Activated CD4-positive, alpha-beta memory T cell treated with anti-CD3 and anti-CD28 coated beads, Interleukin-2, amount 10 ng/mL, durations not matched to agents 7 days and 5 days (primary cell): Measurements from ENCODE around the gene RIGI. TPM values are rescaled to one million over a fixed set of nuclear protein-coding genes. Genes with fewer than 3 reads are reported as not detected.
"Not testable (repeated sequence)": the region's sequence is repeated elsewhere in the genome, so short reads cannot be mapped to it uniquely, and the experiment has no call there.

Experiments used
- CTCF ChIA-PET: fragments of 350-600 bp; sonication (Branson Sonifier 250); formaldehyde crosslinking; loops from one replicate; lab custom pipeline; 2021; ENCODE audit warnings: antibody characterized with exemption, inconsistent platforms; lab: Charles Lee
- POLR2A ChIA-PET: fragments of 350-600 bp; sonication (Branson Sonifier 250); formaldehyde crosslinking; loops from one replicate; lab custom pipeline; 2021; ENCODE audit warnings: antibody characterized with exemption; lab: Charles Lee
- DNase-seq: peaks from one replicate; pipeline ENCODE4 v3.0.0-alpha.2; 2020
- H3K27ac Mint-ChIP-seq: one replicate; pipeline ENCODE4 v1.8.0; 2021; ENCODE audit warnings: mild to moderate bottlenecking, mixed read lengths
- H3K27me3 Mint-ChIP-seq: one replicate; pipeline ENCODE4 v1.8.0; 2021; ENCODE audit warnings: mixed read lengths
- H3K36me3 Mint-ChIP-seq: one replicate; pipeline ENCODE4 v1.8.0; 2021; ENCODE audit warnings: low read depth, mixed read lengths
- H3K4me1 Mint-ChIP-seq: one replicate; pipeline ENCODE4 v1.8.0; 2021; ENCODE audit warnings: mixed read lengths
- H3K4me3 Mint-ChIP-seq: one replicate; pipeline ENCODE4 v1.8.0; 2021; ENCODE audit warnings: mild to moderate bottlenecking, mixed read lengths
- H3K9me3 Mint-ChIP-seq: one replicate; pipeline ENCODE4 v1.8.0; 2021; ENCODE audit warnings: mixed read lengths
- total RNA-seq, 2 experiments: library from RNA; stranded (reverse); gene quantifications; one replicate each; pipeline ENCODE4 v1.2.3, GENCODE V29; 2021

The RIGI gene
- total RNA-seq, 2 experiments from 2014 or later: 32.4 to 33.7 TPM

DNA sequence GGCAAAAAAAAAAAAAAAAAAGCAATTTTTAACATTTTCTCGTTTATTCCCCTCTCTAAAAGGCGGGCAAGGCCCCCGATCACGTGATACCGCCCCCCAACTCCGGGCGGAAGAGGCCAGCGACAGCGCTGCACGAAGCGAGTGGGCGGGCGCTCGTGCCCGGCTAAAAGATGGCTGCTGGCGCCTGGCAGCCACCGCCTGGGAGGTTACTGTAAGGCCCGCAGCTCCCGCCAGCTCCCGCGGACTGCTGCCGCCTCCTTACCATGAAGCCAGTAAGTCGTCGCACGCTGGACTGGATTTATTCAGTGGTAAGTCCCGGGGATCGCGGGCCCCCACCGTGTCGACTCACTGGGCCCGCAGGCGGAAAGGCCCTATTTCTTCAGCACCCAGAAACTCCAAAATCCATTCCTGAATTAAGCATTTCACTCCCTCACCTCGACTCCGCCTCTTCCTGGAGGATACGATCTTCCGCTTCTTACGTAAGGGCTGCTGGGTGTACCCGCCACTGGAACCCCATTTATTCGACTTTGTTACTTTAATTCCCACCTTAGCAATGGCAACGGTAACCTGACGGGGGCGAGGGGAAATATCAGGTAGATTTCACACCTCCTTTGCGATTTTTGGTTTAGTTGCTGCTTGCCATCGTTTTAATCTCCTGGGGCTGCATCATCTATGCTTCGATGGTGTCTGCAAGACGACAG lies 26.3 kb upstream of the RIGI start, which contains the start of the genes SMIM27 and TOPORS:
Gene SMIM27, plus strand, starts transcription at position 156 of the 701 bp plus-strand sequence. Its CDS starts 108 bp downstream, at position 264.
Gene TOPORS, minus strand, starts transcription at position 415 of the 701 bp plus-strand sequence. Its CDS starts 150 bp downstream, at position 265.
- ChIA-PET CTCF (interaction anchor here (0.7 to 5.2 kb wide), 7 partner anchors 12 to 729 kb away, joined by 4 to 56 read pairs (median 10); partner anchors contain the start of genes NDUFB6 and RIGI), POLR2A (interaction anchor here (0.7 to 5.0 kb wide), 9 partner anchors 18 to 169 kb away, joined by 3 to 57 read pairs (median 4); partner anchors contain the start of genes ACO1, NDUFB6 and RIGI)
- H3K4me3 Mint-ChIP-seq: peak within 1 kb of the TSS; percentile 91
- H3K27me3 Mint-ChIP-seq: no peaks in the 10 kb centered on the region
- H3K9me3 Mint-ChIP-seq: no peaks in the 10 kb centered on the region
- peaks cover 14% of the 10 kb centered on the region for H3K36me3 Mint-ChIP-seq
- peak; percentile 91 for DNase-seq
- peak within 1 kb of the TSS; percentile 100 for H3K27ac Mint-ChIP-seq
- peaks cover 39% of the 10 kb centered on the region for H3K4me1 Mint-ChIP-seq

DNA sequence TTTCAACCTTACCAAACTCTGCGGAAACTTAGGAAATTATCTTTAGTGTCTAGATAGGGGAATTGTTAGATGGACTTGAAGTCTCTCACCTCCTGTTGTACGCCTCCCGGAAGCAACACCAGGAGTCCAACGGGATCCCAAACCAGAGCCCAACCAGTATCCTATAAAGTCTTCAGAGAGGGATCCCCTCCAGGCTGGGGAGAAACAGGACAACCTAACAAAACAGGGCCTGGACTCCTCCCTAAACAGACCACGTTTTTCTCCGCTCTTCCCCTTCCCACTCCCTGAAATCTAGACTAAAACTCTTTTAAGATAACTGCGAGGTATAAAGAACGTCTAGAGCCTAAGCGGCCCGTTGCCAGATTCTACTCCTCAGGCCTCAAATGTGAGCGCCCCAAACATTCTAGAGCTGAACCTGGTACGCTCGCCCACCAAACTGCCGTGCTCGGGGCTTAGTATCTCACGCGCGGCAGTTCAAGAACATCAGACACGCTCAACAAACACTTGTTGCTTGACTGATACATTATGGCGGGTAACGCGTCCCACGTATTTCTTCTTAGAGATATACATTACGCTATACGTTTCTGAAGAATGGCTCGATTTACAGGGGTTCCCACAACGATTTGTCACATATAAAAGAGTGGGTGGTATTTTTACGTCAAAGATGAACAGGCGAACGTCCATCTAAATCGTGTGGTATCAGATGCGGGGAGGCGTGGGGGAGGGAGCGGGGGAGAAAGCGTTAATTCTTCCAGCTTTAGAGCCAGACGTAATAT lies 25.5 kb upstream of the RIGI start:
- Mint-ChIP-seq H3K27ac (peak overlapping the region; percentile 100), H3K4me3 (peak overlapping the region; percentile 91), H3K36me3 (peaks cover 19% of the 10 kb centered on the region), H3K4me1 (peaks cover 44% of the 10 kb centered on the region), H3K9me3 (no peaks in the 10 kb centered on the region), H3K27me3 (no peaks in the 10 kb centered on the region)
- POLR2A ChIA-PET: interaction anchor here (0.7 to 5.0 kb wide), 12 partner anchors 18 to 168 kb away, joined by 3 to 57 read pairs (median 4); partner anchors contain the start of genes ACO1, NDUFB6 and RIGI
- peak; percentile 51 for DNase-seq
- CTCF ChIA-PET: interaction anchor here (0.8 to 5.2 kb wide), 11 partner anchors 11 to 172 kb away, joined by 3 to 56 read pairs (median 9); partner anchors contain the start of genes ACO1, NDUFB6 and RIGI

DNA sequence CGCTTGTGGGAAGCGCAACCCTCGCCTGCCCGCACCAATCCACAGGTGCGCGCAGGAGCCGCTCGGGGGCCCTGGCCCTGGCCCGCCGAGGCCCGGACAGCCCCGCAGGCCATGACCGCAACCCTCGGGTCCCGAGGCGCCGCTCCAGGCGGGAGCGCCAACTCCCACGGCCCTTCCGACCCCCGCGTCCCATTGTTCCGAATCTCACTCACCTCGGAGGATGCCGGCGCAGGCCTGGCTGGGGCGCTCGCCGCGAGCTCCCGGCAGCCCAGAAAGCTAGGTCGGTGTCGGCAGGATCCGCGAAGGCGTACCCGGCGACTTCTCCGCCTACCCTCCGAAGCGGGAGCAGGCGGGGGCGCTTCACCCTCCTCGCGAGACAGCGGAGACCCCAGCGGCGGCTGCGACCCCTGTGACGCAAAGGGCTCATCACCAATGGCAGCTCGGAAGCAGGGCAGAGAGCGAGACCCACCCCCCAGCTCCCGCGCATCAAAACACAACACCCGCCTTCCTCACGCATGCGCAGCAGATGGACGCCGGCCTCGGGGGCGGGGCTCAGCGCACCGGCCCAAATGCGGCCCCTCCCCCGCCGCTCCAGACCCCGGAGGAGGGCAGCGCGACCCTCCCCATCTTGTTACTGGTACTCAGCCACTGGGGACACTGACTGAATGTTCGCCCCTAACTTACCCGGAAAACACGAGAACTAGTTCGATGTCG lies 24.7 kb upstream of the RIGI start:
- H3K9me3 Mint-ChIP-seq: no peaks in the 10 kb centered on the region
- DNase-seq: peak; percentile 94
- ChIA-PET POLR2A (interaction anchor here (0.8 to 5.0 kb wide), 14 partner anchors 12 to 475 kb away, joined by 3 to 57 read pairs (median 4); partner anchors contain the start of genes ACO1, DNAJA1, NDUFB6 and RIGI), CTCF (interaction anchor here (0.8 to 5.2 kb wide), 10 partner anchors 10 to 172 kb away, joined by 3 to 56 read pairs (median 10); partner anchors contain the start of genes ACO1, NDUFB6 and RIGI)
- H3K27ac Mint-ChIP-seq: peak overlapping the region; percentile 100
- H3K36me3 Mint-ChIP-seq: peaks cover 19% of the 10 kb centered on the region
- peak overlapping the region; percentile 91 for H3K4me3 Mint-ChIP-seq
- peaks cover 44% of the 10 kb centered on the region for H3K4me1 Mint-ChIP-seq
- H3K27me3 Mint-ChIP-seq: no peaks in the 10 kb centered on the region

DNA sequence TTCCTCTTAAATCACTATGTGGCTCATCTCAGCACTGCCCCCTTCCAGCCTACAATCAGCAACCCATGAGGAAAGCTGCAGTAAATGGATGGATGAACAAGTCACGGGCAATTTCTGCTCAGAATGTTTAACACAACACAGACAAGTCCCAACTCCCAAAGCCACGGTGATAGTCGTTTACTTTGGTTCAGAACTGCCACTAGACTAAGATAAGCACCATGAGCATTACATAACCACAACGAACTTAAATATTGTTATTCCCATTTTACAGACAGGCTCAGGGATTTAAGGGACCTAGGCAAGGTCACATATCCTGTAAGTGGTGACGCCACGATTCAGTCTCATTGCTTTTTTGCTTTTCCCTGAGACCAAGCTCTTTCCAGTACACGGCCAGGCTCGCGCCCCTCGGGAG lies 24.2 kb upstream of the RIGI start:
- peaks cover 19% of the 10 kb centered on the region for H3K36me3 Mint-ChIP-seq
- ChIA-PET POLR2A (interaction anchor here (0.8 to 5.0 kb wide), 12 partner anchors 11 to 475 kb away, joined by 3 to 57 read pairs (median 5); partner anchors contain the start of genes ACO1, DNAJA1, NDUFB6 and RIGI), CTCF (interaction anchor here (1.0 to 5.2 kb wide), 10 partner anchors 10 to 171 kb away, joined by 3 to 56 read pairs (median 10); partner anchors contain the start of genes ACO1, NDUFB6 and RIGI)
- DNase-seq: no peak
- H3K4me3 Mint-ChIP-seq: peak overlapping the region; percentile 91
- H3K9me3 Mint-ChIP-seq: no peaks in the 10 kb centered on the region
- H3K4me1 Mint-ChIP-seq: peaks cover 44% of the 10 kb centered on the region
- H3K27me3 Mint-ChIP-seq: no peaks in the 10 kb centered on the region
- peak overlapping the region; percentile 53 for H3K27ac Mint-ChIP-seq

DNA sequence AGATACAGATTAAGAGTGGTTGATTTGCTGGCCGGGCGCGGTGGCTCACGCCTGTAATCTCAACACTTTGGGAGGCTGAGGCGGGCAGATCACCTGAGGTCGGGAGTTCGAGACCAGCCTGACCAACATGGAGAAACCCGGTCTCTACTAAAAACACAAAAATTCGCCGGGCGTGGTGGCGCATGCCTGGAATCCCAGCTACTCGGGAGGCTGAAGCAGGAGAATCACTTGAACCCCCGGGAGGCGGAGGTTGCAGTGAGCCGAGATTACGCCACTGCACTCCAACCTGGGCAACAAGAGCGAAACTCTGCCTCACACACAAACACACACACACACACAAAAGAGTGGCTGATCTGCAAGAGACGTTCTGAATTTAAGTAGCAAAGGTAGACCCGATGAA lies 22.2 kb upstream of the RIGI start:
- not testable (repeated sequence) for H3K4me3 Mint-ChIP-seq, H3K27ac Mint-ChIP-seq, DNase-seq, H3K9me3 Mint-ChIP-seq, H3K27me3 Mint-ChIP-seq
- ChIA-PET POLR2A (interaction anchor here (0.9 to 5.0 kb wide), 2 partner anchors 23 to 469 kb away, joined by 3 to 57 read pairs; partner anchors contain the start of gene RIGI), CTCF (interaction anchor here (2.2 to 5.2 kb wide), 3 partner anchors 22 to 169 kb away, joined by 12 to 41 read pairs (median 15); partner anchors contain the start of gene RIGI)
- peaks cover 32% of the 10 kb centered on the region for H3K4me1 Mint-ChIP-seq
- H3K36me3 Mint-ChIP-seq: peaks cover 28% of the 10 kb centered on the region

DNA sequence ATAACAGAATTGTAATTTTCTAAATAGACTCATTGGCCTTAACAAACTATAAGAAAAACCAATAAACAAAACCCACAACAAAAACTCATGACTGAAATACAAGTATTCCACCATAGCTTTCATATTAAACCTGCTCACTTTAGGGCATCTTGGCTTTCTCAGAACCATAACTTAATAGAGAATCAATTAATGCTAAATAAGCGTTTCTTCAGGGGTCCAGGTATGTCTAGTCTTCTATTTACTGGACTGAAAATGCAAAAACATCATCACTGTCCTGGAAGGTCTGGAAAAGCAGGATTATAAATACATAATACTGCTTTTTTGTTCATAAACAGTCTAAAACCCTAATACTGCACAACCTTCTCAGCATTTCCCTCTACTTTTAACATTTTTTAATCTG lies 19.9 kb upstream of the RIGI start:
- H3K27me3 Mint-ChIP-seq: no peaks in the 10 kb centered on the region
- CTCF ChIA-PET: interaction anchor here (0.9 to 2.1 kb wide), 4 partner anchors 20 to 167 kb away, joined by 3 to 8 read pairs (median 6); partner anchors contain the start of genes ACO1 and RIGI

DNA sequence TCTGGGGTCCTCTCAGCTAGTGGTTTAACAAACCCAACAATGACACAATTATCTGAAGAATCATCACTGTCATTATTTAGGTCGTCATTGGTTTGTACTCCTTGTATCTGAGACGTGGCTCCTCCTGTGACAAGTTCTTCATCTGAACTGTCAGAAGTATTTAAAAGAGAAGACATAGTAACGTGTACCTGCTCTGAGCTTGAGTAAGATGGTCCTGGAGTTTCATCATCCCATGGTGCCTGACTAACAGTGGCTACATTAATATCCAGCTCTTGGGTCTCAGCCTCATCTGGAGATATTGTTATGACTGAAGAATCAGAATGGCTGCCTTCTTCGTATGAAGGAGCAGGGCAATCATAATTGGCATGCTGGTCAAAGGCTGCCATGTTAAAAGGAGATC lies 17.1 kb upstream of the RIGI start:
- no peak overlapping the region for H3K27ac Mint-ChIP-seq
- H3K4me3 Mint-ChIP-seq: no peak overlapping the region
- ChIA-PET CTCF (no interaction called here), POLR2A (no interaction called here)
- no peaks in the 10 kb centered on the region for H3K9me3 Mint-ChIP-seq
- DNase-seq: no peak
- no peaks in the 10 kb centered on the region for H3K27me3 Mint-ChIP-seq
- H3K36me3 Mint-ChIP-seq: peaks cover 33% of the 10 kb centered on the region
- peaks cover 8% of the 10 kb centered on the region for H3K4me1 Mint-ChIP-seq

More for the DNA sequence above, 19.9 kb upstream of the RIGI start:
- no peak for DNase-seq
- Mint-ChIP-seq H3K9me3 (no peaks in the 10 kb centered on the region), H3K36me3 (peaks cover 42% of the 10 kb centered on the region), H3K4me1 (peaks cover 27% of the 10 kb centered on the region), H3K4me3 (no peak overlapping the region), H3K27ac (no peak overlapping the region)
- POLR2A ChIA-PET: no interaction called here

DNA sequence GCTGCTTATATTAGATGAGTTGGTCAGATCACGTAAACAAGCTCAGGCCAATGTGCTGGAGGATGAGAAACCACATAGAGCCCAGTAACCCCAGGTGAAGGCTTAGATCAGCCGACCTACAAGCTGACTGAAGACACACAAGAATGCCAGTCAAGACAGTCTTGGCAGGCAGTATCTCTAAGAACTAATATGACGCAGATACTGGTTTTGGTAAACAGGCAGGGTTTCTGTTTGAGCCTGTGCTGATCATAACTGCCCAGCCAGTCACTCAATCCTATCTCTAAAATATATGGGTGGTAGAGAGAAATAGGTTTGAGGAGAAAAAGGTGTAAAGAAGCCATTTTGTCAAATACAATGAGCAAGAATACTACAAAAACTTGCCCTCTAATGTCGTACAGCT lies 7.8 kb upstream of the RIGI start:
- POLR2A ChIA-PET: interaction anchor here (0.7 to 1.6 kb wide), 2 partner anchors 9 to 18 kb away, joined by 3 to 5 read pairs; partner anchors contain the start of gene SMIM27
- Mint-ChIP-seq H3K4me3 (no peak overlapping the region), H3K9me3 (no peaks in the 10 kb centered on the region), H3K27ac (no peak overlapping the region), H3K36me3 (peaks cover 14% of the 10 kb centered on the region), H3K4me1 (peaks cover 2% of the 10 kb centered on the region), H3K27me3 (no peaks in the 10 kb centered on the region)
- no peak for DNase-seq
- CTCF ChIA-PET: no interaction called here

DNA sequence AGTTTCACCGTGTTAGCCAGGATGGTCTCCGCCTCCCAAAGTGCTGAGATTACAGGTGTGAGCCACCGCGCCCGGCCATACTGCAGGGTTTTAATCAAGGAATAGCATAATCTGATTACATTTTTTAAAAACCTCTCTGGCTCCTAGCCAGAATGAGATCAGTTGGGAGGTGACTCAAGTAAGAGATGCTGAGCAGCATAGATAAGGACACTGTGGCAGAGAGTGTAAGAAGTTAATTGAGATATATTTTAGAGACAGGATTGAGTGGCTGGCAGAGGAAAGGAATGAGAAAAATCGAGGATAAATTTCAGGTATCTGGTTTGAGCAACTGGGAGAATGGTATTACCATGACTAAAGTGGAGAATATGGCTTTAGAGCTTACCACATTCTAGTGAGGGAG lies 7.3 kb upstream of the RIGI start:
- Mint-ChIP-seq H3K9me3 (no peaks in the 10 kb centered on the region), H3K36me3 (peaks cover 14% of the 10 kb centered on the region), H3K27ac (no peak overlapping the region), H3K27me3 (no peaks in the 10 kb centered on the region), H3K4me1 (peaks cover 4% of the 10 kb centered on the region), H3K4me3 (no peak overlapping the region)
- DNase-seq: no peak
- CTCF ChIA-PET: no interaction called here
- POLR2A ChIA-PET: interaction anchor here (1.6 kb wide), 1 partner anchor 18 kb away, joined by 5 read pairs; the partner anchor contains the start of gene SMIM27

DNA sequence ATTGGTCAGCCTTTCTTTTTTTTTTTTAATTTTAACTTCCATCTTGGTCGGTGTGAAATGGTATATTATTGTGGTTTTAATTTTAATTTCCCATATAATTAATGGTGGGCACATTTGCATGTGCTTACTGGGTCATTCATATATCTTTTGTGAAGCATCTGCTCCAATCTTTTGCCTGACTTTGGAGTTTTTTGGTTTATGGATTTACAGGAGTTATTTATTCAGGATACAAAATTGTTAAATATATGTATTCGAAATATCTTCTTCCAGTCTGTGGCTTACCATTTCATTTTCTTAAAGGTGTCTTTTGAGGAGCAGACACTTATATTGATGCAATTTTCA lies 682 bp upstream of the RIGI start:
- peaks cover 11% of the 10 kb centered on the region for H3K9me3 Mint-ChIP-seq
- H3K4me1 Mint-ChIP-seq: peaks cover 55% of the 10 kb centered on the region
- peak overlapping the region; percentile 88 for H3K27ac Mint-ChIP-seq
- POLR2A ChIA-PET: interaction anchor here (0.9 to 3.7 kb wide), 6 partner anchors 12 to 148 kb away, joined by 3 to 57 read pairs (median 8); partner anchors contain the start of genes NDUFB6, SMIM27 and TOPORS
- peaks cover 41% of the 10 kb centered on the region for H3K36me3 Mint-ChIP-seq
- H3K27me3 Mint-ChIP-seq: no peaks in the 10 kb centered on the region
- CTCF ChIA-PET: interaction anchor here (0.9 to 3.7 kb wide), 14 partner anchors 9 to 148 kb away, joined by 3 to 71 read pairs (median 6); partner anchors contain the start of genes ACO1, NDUFB6, SMIM27 and TOPORS
- DNase-seq: no peak
- H3K4me3 Mint-ChIP-seq: peak overlapping the region; percentile 96

DNA sequence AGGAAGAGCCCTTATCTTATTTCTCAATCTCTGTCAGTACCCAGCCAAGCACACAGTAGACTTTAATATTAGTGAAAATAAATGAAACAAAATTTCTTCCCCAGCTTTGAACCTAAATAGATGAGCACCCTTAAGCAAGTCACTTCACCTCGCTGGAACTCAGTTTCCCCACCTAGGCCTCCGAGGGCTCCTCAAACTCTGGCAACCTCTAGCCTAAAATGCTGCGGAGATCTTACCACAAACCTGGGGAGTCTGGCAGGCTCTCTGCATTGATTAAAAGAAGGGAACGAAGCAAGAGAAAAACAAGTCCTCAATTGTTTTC lies 326 bp downstream of the RIGI start:
- Mint-ChIP-seq H3K27me3 (no peaks in the 10 kb centered on the region), H3K4me3 (peak overlapping the region; percentile 96), H3K4me1 (peaks cover 58% of the 10 kb centered on the region), H3K27ac (peak overlapping the region; percentile 88), H3K9me3 (peaks cover 11% of the 10 kb centered on the region), H3K36me3 (peaks cover 43% of the 10 kb centered on the region)
- DNase-seq: no peak
- ChIA-PET CTCF (interaction anchor here (1.0 to 3.7 kb wide), 14 partner anchors 14 to 147 kb away, joined by 3 to 71 read pairs (median 6); partner anchors contain the start of genes ACO1, NDUFB6, SMIM27 and TOPORS), POLR2A (interaction anchor here (0.5 to 3.7 kb wide), 13 partner anchors 9 to 762 kb away, joined by 3 to 57 read pairs (median 5); partner anchors contain the start of genes ACO1, APTX, DNAJA1 and NDUFB6)
